ENCODE measurements around the gene DEPDC5.

GRCh38 chr22:31742115-31742514, 11.7 kb upstream of the DEPDC5 start:
- TF ChIP-seq CTCF (IDR thresholded peaks at IDR 0.05) (no peak), POLR2A (IDR thresholded peaks at IDR 0.05) (no peak)

Data from Peyer's patch (tissue), 4 donors.